Astrocyte (in vitro differentiated cells and primary cell): Measurements from ENCODE around the gene SLC6A16. TPM values are rescaled to one million over a fixed set of nuclear protein-coding genes. Genes with fewer than 3 reads are reported as not detected.
A peak's percentile ranks its signal among the peaks of the same experiment; 100 is the strongest.
"Not testable (repeated sequence)": the region's sequence is repeated elsewhere in the genome, so short reads cannot be mapped to it uniquely, and the experiment has no call there.

Experiments
- DNase-seq: peaks from one replicate; pipeline ENCODE4 v3.0.0-alpha.2; 2010; ENCODE audit warnings: low read depth
- FAIRE-seq: peaks from 2 replicates; lab custom pipeline; 2011; peaks lifted over from hg19 to GRCh38; lab: Jason Lieb, UNC
- H2AFZ ChIP-seq: 2 replicates; pipeline ENCODE4 v1.6.0; 2012; ENCODE audit warnings: low read depth, low read length, inconsistent platforms
- H3K27ac ChIP-seq: 2 replicates; pipeline ENCODE4 v1.5.1; 2011; ENCODE audit warnings: low read depth, low read length, inconsistent platforms
- H3K27me3 ChIP-seq: 2 replicates; pipeline ENCODE4 v1.6.0; 2011; ENCODE audit warnings: low read length, inconsistent platforms; ENCODE audit not compliant: insufficient read depth
- H3K36me3 ChIP-seq: 2 replicates; pipeline ENCODE4 v1.5.1; 2011; ENCODE audit warnings: low read length, inconsistent platforms; ENCODE audit not compliant: insufficient read depth
- H3K4me1 ChIP-seq: 2 replicates; pipeline ENCODE4 v1.5.1; 2011; ENCODE audit warnings: low read length, inconsistent platforms; ENCODE audit not compliant: insufficient read depth
- H3K4me2 ChIP-seq: 2 replicates; pipeline ENCODE4 v1.6.0; 2012; ENCODE audit warnings: low read length, inconsistent platforms
- H3K4me3 ChIP-seq: 2 replicates; pipeline ENCODE4 v1.5.1; 2011; ENCODE audit warnings: low read depth, mild to moderate bottlenecking, low read length, inconsistent platforms; ENCODE audit not compliant: insufficient read depth
- H3K79me2 ChIP-seq: 2 replicates; pipeline ENCODE4 v1.6.0; 2012; ENCODE audit warnings: mild to moderate bottlenecking, low read length, inconsistent platforms; ENCODE audit not compliant: insufficient read depth
- H3K9ac ChIP-seq: 2 replicates; pipeline ENCODE4 v1.6.0; 2012; ENCODE audit warnings: mild to moderate bottlenecking, low read length, inconsistent platforms
- H3K9me3 ChIP-seq: 2 replicates; pipeline ENCODE4 v1.5.1; 2012; ENCODE audit warnings: low read depth, mild to moderate bottlenecking, low read length, inconsistent platforms; ENCODE audit not compliant: insufficient read depth
- H4K20me1 ChIP-seq: 2 replicates; pipeline ENCODE4 v1.6.0; 2012; ENCODE audit warnings: low read length, inconsistent platforms; ENCODE audit not compliant: insufficient read depth
- H3K27ac Mint-ChIP-seq: one replicate; pipeline ENCODE4 v1.8.0; 2021; ENCODE audit warnings: mild to moderate bottlenecking, mixed read lengths; ENCODE audit not compliant: unreplicated experiment
- H3K27me3 Mint-ChIP-seq: one replicate; pipeline ENCODE4 v1.8.0; 2021; ENCODE audit warnings: low read depth, mixed read lengths; ENCODE audit not compliant: unreplicated experiment
- H3K36me3 Mint-ChIP-seq: one replicate; pipeline ENCODE4 v1.8.0; 2021; ENCODE audit warnings: low read depth, mixed read lengths; ENCODE audit not compliant: unreplicated experiment
- H3K4me1 Mint-ChIP-seq: one replicate; pipeline ENCODE4 v1.8.0; 2021; ENCODE audit warnings: low read depth, mixed read lengths; ENCODE audit not compliant: unreplicated experiment
- H3K4me3 Mint-ChIP-seq: one replicate; pipeline ENCODE4 v1.8.0; 2021; ENCODE audit warnings: mild to moderate bottlenecking, moderate library complexity, mixed read lengths; ENCODE audit not compliant: unreplicated experiment
- H3K9me3 Mint-ChIP-seq: one replicate; pipeline ENCODE4 v1.8.0; 2021; ENCODE audit warnings: mild to moderate bottlenecking, mixed read lengths; ENCODE audit not compliant: unreplicated experiment
- CTCF ChIP-seq: IDR thresholded peaks from 2 replicates; pipeline ENCODE4 v1.5.1; 2011; ENCODE audit warnings: low read depth, mild to moderate bottlenecking, inconsistent platforms, low read length, moderate library complexity; ENCODE audit not compliant: insufficient read depth
- EZH2 ChIP-seq: IDR thresholded peaks from 2 replicates; pipeline ENCODE4 v1.6.1; 2012; ENCODE audit warnings: mild to moderate bottlenecking, low read length, inconsistent platforms; ENCODE audit not compliant: insufficient read depth
- total RNA-seq: library from RNA; stranded (reverse); gene quantifications from 2 replicates; pipeline ENCODE4 v1.2.1, GENCODE V29; 2021

The SLC6A16 gene
- total RNA-seq, 1 donor from 2014 or later, result 4.6 TPM

GRCh38 chr19:49272204-49272603 lies 52.8 kb downstream of the SLC6A16 start:
- Mint-ChIP-seq H3K4me3 (no peak overlapping the region), H3K9me3 (peaks cover 3% of the 10 kb centered on the region), H3K4me1 (peaks cover 4% of the 10 kb centered on the region), H3K27me3 (peaks cover 4% of the 10 kb centered on the region), H3K36me3 (no peaks in the 10 kb centered on the region), H3K27ac (no peak overlapping the region)
- Histone ChIP-seq H3K9me3 (no peaks in the 10 kb centered on the region), H3K27me3 (peaks cover 1% of the 10 kb centered on the region), H3K4me3 (no peak overlapping the region), H3K36me3 (no peaks in the 10 kb centered on the region), H3K9ac (no peak overlapping the region), H3K79me2 (no peaks in the 10 kb centered on the region), H3K27ac (peak overlapping the region; percentile 55), H4K20me1 (no peaks in the 10 kb centered on the region), H3K4me2 (no peak overlapping the region), H3K4me1 (peaks cover 4% of the 10 kb centered on the region), H2AFZ (no peak overlapping the region)
- no peak for FAIRE-seq
- no peak for TF ChIP-seq CTCF
- no peak for TF ChIP-seq EZH2
- peak; percentile 74 for DNase-seq

- Histone ChIP-seq H3K4me3 (no peak overlapping the region), H3K4me2 (no peak overlapping the region), H3K36me3 (no peaks in the 10 kb centered on the region), H2AFZ (no peak overlapping the region), H4K20me1 (no peaks in the 10 kb centered on the region), H3K27me3 (no peaks in the 10 kb centered on the region), H3K9ac (no peak overlapping the region), H3K27ac (no peak overlapping the region), H3K4me1 (peaks cover 4% of the 10 kb centered on the region), H3K79me2 (no peaks in the 10 kb centered on the region), H3K9me3 (no peaks in the 10 kb centered on the region)
- DNase-seq (no peak), FAIRE-seq (no peak)
- no peak for TF ChIP-seq CTCF
- TF ChIP-seq EZH2, result no peak
- no peaks in the 10 kb centered on the region for H3K36me3 Mint-ChIP-seq
- H3K4me1 Mint-ChIP-seq, result peaks cover 4% of the 10 kb centered on the region
- peaks cover 9% of the 10 kb centered on the region for H3K9me3 Mint-ChIP-seq
- H3K27me3 Mint-ChIP-seq, result peaks cover 4% of the 10 kb centered on the region
- H3K4me3 Mint-ChIP-seq, result no peak overlapping the region
- H3K27ac Mint-ChIP-seq, result no peak overlapping the region
Observed at GRCh38 chr19:49271080-49271753, 53.8 kb downstream of the SLC6A16 start.

GRCh38 chr19:49266409-49266808 lies 58.6 kb downstream of the SLC6A16 start:
- H3K27me3 Mint-ChIP-seq, H3K4me2 ChIP-seq, H3K27ac Mint-ChIP-seq, H3K27me3 ChIP-seq, H3K9ac ChIP-seq, H3K79me2 ChIP-seq, H3K4me1 Mint-ChIP-seq, H3K4me3 ChIP-seq, H3K27ac ChIP-seq, H2AFZ ChIP-seq, H3K36me3 ChIP-seq, H3K9me3 ChIP-seq, FAIRE-seq, H3K4me1 ChIP-seq, H3K4me3 Mint-ChIP-seq, H4K20me1 ChIP-seq, H3K36me3 Mint-ChIP-seq: not testable (repeated sequence)
- DNase-seq, result peak; percentile 59
- peaks cover 28% of the 10 kb centered on the region for H3K9me3 Mint-ChIP-seq
